ENCODE measurements around the gene PRSS2.

DNA sequence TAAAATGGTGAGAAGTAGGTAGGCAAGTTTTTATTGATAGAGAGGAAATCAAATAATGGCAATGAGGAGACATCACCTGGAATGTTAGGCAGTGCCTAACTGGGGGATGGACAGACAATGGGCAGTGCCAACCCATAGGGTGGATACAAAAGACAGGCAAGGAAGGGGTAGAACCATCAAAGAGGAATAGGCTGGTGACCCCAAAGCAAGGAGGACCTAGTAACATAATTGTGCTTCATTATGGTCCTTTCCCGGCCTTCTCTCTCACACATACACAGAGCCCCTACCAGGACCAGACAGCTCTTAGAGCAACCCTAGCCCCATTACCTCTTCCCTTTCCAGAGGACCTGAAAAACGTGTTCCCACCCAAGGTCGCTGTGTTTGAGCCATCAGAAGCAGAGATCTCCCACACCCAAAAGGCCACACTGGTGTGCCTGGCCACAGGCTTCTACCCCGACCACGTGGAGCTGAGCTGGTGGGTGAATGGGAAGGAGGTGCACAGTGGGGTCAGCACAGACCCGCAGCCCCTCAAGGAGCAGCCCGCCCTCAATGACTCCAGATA is 30.0 kb downstream of the PRSS2 start:
- no peak for TF ChIP-seq POLR2A (IDR thresholded peaks at IDR 0.05)
- no peak for TF ChIP-seq CTCF (IDR thresholded peaks at IDR 0.05)
- TF ChIP-seq EP300 (IDR thresholded peaks at IDR 0.05): no peak

Measured in tibial nerve (tissue), 4 donors.